ENCODE results near the gene YY2.

GRCh38 chrX:21855937-21856415 lies at the start of gene YY2:
- no peak for TF ChIP-seq POLR2AphosphoS5 (IDR thresholded peaks at IDR 0.05)
- TF ChIP-seq, protein P1, sequence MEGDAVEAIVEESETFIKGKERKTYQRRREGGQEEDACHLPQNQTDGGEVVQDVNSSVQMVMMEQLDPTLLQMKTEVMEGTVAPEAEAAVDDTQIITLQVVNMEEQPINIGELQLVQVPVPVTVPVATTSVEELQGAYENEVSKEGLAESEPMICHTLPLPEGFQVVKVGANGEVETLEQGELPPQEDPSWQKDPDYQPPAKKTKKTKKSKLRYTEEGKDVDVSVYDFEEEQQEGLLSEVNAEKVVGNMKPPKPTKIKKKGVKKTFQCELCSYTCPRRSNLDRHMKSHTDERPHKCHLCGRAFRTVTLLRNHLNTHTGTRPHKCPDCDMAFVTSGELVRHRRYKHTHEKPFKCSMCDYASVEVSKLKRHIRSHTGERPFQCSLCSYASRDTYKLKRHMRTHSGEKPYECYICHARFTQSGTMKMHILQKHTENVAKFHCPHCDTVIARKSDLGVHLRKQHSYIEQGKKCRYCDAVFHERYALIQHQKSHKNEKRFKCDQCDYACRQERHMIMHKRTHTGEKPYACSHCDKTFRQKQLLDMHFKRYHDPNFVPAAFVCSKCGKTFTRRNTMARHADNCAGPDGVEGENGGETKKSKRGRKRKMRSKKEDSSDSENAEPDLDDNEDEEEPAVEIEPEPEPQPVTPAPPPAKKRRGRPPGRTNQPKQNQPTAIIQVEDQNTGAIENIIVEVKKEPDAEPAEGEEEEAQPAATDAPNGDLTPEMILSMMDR (IDR thresholded peaks at IDR 0.05), result no peak

All from stomach (tissue), 4 donors.